NCI-H226 (cell line): ENCODE data around the gene RFX8.
"Not testable (repeated sequence)": the region's sequence is repeated elsewhere in the genome, so short reads cannot be mapped to it uniquely, and the experiment has no call there.

ENCODE experiments used
- DNase-seq: peaks from one replicate; pipeline ENCODE4 v3.0.0-alpha.2; 2015

Gene RFX8

GRCh38 chr2:101374821-101375561 is 99.9 kb downstream of the RFX8 start:
- DNase-seq, result no peak

GRCh38 chr2:101372792-101373191 is 102.1 kb downstream of the RFX8 start:
- no peak for DNase-seq

DNA sequence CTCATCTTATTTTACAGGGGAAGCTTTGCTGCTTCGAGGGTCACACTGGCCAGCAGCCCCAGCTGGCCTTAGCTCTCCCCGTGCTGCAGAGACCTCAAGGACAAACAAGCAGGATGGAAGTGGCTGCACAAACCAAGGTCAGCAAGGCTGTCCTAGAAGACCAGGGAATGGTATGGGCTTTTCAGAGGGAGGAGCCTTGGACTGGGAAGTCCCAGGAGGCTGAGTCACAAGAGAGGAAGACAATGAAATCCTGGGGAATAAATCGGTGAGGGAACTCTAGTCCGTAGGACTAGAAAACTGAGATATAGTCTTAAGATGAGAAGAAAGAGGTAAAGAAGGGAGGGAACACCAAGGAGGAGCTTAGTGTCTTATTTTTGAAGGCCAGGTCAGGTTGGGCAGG is 103.3 kb downstream of the RFX8 start:
- DNase-seq, result no peak

- no peak for DNase-seq
Measured at GRCh38 chr2:101369100-101369499, 105.8 kb downstream of the RFX8 start.

- DNase-seq, result no peak
Measured at GRCh38 chr2:101368376-101368775, 106.5 kb downstream of the RFX8 start.

GRCh38 chr2:101367508-101367907 is 107.4 kb downstream of the RFX8 start:
- DNase-seq, result no peak

GRCh38 chr2:101364878-101365277 is 110.0 kb downstream of the RFX8 start:
- no peak for DNase-seq

GRCh38 chr2:101362777-101363176 is 112.1 kb downstream of the RFX8 start:
- no peak for DNase-seq

DNA sequence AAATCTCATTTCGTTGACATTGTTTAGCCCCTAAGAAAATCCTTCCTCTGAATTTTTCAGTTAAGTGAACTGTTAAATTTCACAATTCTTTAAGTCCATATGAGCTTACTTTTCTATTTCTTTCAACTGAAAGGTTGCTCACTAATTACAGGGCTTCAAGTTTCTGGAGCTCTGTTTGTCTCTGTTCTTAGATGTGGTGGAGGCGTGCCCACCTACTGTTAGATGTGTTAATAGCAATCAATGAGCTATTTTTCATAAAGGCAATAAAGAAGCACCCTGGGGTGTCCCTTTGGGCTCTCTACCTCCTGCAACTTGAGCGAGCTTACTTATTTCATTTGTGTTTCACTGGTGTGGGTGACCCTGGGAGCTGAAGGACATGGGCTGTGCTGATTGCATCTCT is 112.6 kb downstream of the RFX8 start:
- no peak for DNase-seq

- no peak for DNase-seq
Measured at GRCh38 chr2:101361522-101361921, 113.4 kb downstream of the RFX8 start.

GRCh38 chr2:101361121-101361520 is 113.8 kb downstream of the RFX8 start:
- no peak for DNase-seq

DNA sequence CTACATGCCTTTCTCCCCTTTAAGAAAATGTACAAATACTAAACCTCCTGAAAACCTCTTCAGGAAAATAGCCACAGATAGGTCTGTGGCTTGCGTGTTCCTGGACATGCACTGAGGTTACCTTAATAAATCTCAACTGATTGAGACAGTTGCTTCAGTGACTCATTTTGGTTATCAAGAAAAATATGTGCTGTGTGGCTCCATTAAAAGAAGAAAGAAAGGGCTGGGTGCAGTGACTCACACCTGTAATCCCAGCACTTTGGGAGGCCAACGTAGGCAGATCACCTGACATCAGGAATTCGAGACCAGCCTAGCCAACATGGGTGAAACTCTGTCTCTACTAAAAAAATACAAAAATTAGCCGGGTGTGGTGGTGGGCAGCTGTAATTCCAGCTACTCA is 114.7 kb downstream of the RFX8 start:
- DNase-seq, result peak; percentile 90

GRCh38 chr2:101359410-101359954 is 115.4 kb downstream of the RFX8 start:
- DNase-seq, result no peak

DNA sequence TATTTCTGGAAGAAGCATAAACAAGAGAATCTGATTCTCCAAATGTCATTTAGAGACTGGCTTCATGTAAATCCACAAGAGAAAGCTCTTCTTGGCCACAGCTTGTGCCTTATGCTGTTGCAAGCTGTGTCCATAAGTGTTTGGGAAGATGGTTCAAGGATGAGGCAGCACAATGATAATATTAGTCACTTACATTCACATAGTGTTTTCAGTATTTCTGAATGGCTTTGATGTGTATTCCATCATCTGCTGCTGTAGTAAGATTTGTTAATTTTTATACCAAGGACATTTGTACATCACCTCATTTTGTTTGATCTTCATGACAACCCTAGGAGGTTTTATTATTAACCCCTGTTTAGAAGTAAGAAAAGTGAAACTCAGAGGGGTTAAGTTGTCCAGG is 117.5 kb downstream of the RFX8 start:
- DNase-seq, result no peak

DNA sequence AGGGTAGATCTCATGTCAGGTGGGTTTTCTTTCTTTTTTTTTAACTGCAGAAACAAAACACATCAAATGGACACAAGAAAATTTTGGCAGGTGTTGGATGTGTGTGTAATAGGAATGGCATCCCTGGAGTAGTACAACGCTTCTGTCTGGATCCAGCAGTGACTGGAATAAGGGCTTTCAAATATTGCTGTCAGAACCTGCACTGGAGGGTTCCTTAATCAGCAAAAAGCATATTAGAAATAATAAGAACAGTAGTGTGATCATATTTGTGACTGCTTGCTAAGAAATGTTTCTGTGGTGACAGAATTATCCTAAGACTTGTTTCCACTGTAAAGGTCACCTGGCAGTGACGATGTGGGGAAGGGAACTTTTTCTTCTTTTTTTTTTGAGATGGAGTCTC is 118.4 kb downstream of the RFX8 start:
- peak; percentile 79 for DNase-seq

GRCh38 chr2:101356055-101356454 is 118.9 kb downstream of the RFX8 start:
- DNase-seq, result no peak

DNA sequence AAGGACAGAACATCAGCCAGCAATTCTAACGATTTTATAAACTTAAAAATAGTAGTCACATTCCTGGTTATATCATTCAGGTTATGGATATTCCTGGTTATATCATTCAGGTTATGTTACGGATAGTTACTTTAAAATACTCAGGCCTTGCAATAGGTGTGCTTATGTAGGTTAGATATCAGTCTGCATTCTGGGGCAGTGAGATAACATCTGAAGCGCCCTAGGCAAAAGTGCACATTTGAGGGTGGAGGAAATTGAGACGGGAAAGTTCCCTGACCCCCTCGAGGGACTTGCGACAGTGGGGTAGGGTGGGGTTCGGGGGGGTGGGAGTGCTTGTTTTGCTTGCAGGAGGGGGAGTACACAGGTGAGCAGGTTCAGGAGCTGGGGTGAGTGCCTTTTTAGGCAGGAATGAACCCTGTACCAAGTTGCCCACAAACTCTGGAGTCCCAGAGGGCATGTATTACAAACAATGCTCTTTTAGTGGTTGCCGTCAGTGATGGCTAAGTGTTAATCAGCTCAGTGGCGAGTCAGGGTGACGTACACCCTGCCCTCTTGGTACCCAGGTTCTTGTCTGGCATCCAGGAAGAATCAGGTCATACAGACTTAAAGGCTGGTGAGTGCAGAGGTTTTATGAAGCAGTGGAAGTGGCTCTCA is 119.4 kb downstream of the RFX8 start:
- peak; percentile 59 for DNase-seq

GRCh38 chr2:101354420-101355311 is 120.2 kb downstream of the RFX8 start:
- no peak for DNase-seq

GRCh38 chr2:101352631-101353030 is 122.3 kb downstream of the RFX8 start:
- not testable (repeated sequence) for DNase-seq

DNA sequence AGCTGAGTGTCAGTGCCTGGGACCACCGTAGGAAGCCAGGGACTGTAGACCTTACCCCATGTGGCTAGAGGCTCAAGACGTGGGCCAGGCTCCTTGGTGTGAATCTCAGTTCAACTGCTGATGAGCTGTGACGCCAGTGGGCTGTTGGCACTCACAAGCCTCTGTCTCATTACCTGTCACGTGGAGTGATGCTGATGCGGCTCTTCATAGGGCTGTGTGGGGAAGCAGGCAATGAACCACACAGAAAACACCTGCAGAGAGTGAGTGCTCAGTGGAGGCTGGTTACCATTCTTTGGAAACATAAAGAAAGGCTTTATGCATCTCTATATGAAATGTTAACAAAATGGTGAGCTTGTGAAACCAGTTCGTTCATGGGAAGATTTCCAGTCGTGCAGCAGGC is 123.7 kb downstream of the RFX8 start:
- no peak for DNase-seq

GRCh38 chr2:101349893-101350662 is 124.8 kb downstream of the RFX8 start:
- no peak for DNase-seq

- no peak for DNase-seq
Measured at GRCh38 chr2:101348883-101349282, 126.0 kb downstream of the RFX8 start.
